Ramos (cell line): ENCODE results near the gene APCDD1.

Experiments used
- in situ Hi-C: fragments of 300-500 bp; cut with MboI; formaldehyde crosslinking; loops from one replicate; pipeline ENCODE4 v1.14.3; 2022; ENCODE audit warnings: low sequenced_read_pairs; ENCODE audit not compliant: unreplicated experiment

The APCDD1 gene

DNA sequence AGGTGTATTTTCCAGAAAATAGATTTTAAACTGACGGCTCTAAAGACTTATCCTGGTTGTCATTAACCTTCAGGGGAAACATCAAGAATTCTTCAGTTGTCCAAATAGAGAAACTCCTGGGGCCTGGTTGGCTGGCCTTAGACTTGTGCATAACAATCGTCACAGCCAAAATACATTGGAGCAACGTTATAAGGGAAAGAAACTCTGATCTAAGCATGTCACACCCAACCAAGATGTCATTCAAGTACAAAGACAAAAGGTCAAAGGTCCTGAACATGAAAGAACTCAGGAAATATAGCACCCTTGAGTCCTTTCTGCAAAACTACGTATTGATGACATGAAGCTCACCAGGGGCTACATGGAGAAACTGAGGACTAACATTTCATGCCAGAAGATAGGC lies 23.8 kb upstream of the APCDD1 start:
- in situ Hi-C loops, result no loop called here

DNA sequence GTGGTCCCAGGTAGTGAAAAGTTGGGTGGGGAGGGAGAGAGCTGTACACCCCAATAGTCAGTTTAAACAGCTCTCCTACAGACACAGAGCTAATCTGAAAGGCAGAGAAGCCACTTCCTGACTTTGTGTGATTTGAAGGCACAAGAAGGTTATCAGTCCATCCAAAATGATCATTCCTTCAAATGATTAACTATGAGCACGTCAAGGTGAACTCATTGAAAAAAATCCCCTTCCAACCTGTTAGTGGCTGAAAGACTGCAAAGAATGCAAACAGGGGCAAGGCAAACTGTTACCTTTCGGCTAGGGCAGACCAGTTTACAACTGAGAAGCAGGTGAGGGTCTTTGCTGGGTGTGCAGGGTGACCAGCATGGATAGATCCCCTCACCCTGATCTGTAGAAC lies 22.8 kb upstream of the APCDD1 start:
- in situ Hi-C loops, result no loop called here

DNA sequence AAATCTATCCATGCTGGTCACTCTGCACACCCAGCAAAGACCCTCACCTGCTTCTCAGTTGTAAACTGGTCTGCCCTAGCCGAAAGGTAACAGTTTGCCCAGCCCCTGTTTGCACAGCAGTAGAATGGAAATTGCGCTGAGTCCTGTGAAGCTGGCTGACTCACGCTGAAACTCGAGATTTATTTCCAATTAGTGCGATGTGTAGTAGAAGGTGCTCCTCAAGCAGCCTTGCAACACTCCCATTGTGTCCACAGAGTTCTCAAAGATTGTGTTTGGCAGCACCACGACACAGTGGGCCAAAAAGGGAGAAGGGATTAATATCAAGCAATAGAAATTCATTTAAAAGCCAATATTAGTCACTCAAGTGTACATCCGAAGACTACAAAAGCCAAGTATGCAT lies 21.7 kb upstream of the APCDD1 start:
- in situ Hi-C loops, result no loop called here

DNA sequence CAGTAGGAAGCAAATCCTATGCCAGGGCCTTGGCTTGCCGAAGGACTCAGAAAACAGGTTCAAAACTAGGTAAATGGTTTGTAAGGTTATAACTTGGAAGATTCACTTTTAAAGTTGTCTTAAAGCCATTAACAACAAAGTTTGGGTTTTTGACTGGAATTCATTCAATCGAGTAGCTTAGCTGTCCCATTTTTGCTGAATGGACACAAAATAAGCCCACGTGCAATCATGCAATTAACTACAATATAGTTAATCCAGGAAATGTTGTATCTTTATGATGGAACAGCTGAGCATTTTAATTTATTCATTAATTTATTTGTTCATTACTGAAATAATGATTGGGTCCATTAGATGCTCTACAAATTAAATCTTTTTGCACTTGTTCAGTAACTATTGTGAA lies 18.3 kb upstream of the APCDD1 start:
- in situ Hi-C loops, result no loop called here

DNA sequence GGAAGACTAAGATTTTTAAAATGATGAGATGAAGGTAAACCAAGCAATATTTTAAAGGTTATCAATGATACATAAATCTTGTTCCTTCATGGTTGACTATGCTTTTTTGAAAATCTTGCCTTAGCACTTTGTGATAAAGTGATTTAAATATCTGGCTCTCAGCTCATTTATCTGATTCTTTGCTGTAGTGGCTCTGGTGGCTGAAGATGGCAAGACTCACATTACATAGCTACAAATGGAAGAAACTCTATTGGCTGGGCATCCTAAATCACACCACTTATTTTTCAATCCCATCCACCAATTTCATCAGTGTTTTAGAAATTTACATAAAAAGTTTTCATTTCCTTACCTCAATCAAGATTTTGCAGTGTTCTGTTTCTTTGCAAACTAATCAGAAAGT lies 16.6 kb upstream of the APCDD1 start:
- in situ Hi-C loops, result no loop called here

DNA sequence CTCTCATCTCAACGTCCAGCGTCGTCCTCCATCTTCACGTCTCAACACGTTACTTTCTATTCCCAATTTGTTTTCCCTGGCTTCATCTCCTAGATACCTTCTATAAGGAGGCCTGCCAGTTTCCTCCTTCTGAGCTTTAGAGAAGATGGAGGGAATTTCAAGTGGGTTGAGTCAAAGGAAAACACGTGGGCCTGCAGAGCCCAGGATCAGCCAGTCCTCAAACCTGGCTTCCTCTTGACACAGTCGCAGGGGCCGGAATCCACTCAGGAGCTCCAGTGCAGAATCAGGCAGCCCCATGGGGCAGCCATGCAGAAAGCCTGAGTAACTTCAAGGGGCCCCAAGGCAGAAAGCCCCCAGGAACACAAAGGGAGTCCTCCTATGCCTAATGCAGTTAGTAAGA lies 14.5 kb upstream of the APCDD1 start:
- in situ Hi-C loops, result no loop called here

DNA sequence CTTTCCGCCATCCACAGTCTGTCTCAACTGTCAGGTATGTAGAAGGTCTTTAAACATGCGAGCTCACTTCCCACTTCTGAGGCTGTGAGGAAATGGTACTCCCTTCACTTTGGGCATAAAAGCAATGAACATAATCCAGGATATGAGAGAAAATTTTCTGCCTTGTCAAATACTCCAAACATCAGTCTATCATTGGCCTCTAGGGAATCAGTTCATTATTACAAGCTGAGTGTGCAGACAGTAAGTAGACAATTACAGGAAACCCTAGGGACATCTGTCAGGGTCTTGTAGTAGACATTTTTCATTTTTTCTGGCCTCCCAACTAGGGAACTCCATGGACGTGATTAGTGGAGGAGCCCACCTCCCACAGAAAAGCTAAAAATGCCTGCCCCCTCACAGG lies 13.6 kb upstream of the APCDD1 start:
- in situ Hi-C loops, result no loop called here

DNA sequence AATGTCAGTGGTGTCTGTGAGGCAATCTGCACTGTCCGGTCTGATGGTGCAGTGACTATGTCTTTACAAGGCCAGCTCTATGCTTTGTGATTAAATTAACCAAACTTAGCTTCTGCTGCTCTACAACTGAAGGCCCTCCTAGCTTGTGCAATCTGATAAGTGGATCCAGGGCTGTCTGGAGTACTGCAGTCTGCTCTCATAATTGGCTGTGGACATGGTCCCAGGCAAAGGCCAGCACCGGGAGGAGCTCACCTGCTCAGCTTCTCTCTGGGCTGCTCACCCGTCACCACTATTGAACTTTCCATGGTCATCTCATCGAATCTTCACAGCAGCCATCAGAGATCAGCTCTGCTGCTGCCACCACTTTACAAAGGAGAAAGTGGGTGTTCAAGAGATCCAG lies 13.0 kb upstream of the APCDD1 start:
- in situ Hi-C loops, result no loop called here

DNA sequence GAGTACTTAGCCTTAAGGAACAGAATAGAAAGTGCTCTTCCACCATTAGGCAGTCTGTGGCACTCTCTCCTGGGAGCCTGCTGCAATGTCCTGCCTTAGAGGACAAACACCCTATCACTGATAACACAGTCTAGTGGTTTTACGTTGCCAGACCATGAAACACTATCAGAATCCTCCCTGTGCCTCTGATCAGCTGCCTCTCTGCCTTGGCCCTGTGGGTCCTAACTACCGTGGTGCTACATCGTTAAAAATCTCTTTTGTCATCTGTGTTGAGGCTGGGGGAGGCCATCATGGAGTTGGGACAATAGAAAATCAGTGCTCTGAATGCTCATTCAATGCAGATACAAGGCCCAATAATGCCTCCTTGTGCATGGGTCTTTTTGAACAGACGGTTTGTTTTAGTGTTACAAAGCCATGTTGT lies 11.9 kb upstream of the APCDD1 start:
- in situ Hi-C loops, result no loop called here

DNA sequence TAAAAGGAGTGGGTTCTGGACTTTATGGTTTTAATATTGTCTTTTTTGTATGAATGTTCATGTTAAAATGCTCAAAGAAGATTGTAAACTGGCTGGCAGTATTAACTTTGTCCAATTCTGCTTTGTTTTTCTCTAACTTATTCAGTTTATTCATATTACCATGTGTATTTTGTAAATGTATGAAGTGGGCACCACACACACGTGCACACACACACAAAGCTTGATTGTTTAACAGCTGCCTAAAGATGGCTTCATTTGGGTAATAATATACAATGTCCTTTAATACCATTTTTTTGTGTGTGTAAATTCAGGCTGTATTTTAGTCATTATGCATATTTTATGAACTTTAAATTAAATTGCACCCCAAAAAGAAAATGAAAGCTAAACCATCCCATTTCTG lies 11.4 kb upstream of the APCDD1 start:
- in situ Hi-C loops, result no loop called here

DNA sequence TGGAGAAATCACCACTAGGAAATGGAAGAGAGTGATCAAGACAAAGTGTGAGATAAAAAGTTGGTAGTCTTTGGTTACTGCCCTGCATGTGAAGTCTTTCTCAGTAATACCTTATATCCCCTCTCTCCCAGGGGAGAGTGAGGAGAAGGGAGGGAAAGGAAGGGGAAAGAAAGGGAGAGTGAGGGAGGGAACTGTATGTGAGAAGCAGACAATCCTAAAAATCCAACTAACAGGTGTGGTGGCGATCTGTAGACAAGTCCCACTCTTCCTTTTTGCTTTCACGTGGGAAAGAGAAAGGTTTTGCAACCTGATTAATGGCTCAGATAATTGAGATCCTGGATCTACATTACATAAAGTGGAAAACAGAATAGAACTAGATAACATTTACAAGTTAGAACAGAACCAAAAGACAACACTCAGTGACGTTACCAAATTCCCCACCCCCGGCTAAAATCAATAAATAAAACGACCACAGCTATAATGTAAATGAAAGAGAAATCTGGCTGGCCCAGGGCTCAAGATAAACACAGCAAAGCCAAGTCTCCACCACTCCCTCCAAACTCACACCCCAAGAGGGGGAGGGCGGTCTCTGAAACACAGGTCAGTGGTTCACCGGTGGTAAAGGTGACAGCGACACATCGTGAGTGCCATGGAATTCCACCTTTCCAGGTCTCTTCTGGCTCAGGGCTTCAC lies 10.0 kb upstream of the APCDD1 start:
- in situ Hi-C loops, result no loop called here

DNA sequence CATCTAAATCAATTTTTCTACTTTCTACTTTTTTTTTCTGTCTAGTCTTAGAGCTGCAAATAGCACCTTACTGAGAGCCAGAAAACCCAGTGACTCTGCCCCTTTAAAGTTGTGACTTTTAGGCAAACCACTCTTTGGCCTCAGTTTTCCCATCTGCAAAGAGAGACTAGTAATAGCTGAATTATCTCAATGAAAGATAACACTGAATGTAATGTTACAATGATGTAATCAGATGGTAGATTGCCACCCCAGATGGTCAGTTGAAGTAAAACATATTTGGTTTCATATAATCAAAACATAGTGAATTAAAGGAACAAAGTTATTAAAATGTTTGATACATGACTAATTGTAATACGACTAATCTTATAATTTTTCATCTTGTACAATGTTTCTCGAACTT lies 5.0 kb upstream of the APCDD1 start:
- in situ Hi-C loops, result no loop called here

DNA sequence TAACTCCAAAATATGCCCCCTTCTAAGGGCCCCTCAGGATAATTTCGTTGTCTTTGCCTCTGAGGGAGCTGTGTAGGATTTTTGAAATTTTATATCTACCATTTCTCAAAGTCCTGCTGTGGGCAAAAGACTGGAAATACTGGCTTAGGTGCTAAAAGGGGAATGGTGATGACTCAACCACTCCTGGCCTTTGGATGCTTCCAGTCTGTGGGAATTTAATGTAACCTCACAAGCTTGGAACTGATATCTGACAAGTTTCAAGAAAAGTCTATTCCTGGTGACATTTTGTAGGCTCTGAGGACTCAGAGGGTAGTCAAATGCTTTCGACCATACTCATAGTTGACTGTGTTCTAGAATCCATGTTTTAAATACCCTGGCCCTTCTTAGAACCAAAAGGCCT lies 3.4 kb upstream of the APCDD1 start:
- in situ Hi-C loops, result no loop called here

DNA sequence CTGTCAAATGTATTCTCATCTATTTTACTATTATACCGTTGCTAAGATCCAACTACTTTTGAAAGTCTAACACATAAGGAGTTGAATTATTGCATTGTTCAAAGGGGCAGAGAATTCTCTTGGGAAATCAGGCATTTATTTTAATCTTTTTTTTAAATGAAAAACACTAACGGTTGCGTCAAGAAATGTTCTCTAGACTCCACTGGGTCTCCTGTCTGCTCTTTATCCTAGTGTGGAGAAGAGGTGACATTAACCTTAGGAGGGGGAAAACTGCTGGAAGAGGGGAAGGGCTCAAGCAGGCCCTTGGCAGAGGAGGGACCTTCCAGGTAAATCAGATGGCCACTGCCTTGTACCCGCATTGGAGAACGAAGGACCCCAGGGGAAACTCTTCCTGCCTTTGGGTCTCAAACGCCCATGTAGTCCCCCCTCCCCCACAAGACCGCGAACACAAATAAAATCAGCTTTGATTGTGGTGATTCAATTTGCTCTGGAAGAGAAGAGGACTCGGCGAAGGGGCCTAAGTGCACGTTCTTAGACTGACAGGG lies 1.1 kb upstream of the APCDD1 start:
- in situ Hi-C loops, result no loop called here

DNA sequence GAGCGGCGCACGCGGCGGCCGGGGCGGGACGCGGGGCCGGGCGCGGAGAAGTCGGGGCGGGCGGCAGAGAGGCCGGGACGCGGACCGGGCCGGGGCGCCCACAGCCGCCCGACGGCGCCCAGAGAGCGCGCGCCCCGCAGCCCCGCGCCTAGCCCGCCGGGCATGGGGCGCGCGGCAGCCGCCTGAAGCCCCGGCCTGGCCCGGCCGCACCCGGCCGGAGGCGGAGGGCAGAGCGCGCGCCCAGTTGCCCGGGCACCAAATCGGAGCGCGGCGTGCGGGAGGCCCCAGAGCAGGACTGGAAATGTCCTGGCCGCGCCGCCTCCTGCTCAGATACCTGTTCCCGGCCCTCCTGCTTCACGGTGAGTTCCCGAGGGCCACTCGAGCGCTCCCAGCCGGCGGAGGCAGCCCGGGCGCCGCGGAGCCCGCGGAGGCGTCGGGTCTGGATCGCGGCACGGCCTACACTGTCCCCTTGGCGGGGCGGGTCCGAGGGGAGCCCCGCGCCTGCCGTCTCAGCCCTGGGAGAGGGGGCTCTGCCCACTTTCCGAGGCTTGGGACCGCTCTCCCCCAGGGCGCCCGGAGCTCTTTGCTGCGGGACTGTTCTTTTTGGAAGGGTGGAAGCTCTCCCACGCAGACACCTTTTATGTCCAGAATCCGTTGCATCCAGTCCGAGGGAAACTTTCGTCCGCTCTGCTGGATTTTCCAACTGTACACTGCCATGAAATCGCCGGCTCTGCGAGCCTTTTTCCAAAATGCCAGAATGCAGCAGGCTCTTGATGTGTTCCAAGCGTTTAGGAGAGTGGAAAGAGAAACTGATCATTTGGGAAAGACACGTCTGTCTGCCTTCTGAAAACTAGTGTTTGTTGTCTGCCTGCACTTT lies 484 bp downstream of the APCDD1 start:
- in situ Hi-C loops, result no loop called here

DNA sequence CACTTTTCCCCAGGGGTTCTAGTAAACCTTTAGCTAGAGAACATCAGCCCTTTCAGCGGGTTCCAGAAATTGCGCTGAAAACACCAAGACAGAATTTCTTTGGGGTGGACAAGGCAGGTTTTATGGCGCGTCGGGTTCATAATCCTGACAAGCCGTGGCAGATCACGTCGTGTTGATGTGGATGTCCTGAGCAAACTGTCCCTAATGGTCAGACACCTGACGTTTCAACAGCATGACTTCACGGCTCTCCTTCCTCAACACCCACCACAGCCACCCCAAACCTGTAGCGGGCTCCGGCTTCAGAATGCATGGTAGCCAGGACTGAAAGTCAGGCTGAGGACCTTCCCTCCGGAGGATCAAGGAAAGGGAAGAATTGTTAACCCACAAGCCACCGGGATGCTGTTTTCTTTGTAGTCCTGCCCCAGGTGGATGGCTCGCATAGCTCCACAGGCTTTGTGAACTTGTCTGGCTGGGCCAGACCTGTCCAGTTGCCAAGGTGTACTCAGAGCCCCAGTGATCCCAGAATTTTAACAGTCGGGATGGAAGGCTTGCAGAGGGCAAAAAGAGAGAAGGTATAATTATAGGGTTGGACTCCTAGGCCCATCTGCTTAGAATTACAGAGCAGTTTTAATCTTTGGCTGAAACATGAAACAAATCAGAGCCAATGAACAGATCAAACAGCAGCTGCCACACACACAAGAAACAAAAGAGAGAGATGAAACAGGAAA lies 1.5 kb downstream of the APCDD1 start:
- in situ Hi-C loops, result no loop called here

DNA sequence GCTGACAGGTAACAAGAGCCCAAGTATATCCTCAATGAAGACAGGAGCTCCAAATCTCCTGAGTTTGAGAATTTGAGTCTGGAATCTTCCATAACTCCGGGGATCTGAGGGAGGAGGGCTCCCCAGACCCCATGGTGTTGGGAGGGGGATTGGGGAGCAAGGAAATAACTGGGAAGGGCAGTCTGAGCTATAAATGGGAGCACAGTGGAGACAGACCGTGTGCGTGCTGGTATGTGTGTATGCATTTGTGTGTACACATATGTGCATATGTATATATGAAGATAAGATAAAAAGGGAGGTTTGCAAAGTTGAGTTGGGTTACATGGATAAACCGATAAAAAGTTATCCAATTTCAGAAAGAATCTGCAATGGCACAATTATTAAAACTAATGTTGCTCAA lies 2.3 kb downstream of the APCDD1 start:
- in situ Hi-C loops, result no loop called here

DNA sequence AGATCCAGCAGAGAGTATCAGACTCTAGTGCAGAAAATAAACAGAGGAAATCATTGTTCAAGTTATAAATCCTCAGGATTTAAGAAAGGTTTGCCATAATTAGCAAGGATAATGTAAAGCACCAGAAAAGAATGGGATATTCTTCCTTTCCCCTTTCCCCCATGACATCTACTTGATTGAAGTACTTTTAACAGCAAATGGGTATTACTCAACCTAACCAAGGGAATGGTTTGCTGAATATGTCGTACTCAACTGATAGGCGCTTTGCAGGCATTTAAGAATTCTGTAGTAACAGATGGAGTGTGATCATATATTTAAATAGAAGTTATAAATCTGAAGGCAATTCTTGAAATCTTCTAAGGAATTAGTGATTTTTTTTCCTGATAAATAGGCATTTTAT lies 2.7 kb downstream of the APCDD1 start:
- in situ Hi-C loops, result no loop called here

DNA sequence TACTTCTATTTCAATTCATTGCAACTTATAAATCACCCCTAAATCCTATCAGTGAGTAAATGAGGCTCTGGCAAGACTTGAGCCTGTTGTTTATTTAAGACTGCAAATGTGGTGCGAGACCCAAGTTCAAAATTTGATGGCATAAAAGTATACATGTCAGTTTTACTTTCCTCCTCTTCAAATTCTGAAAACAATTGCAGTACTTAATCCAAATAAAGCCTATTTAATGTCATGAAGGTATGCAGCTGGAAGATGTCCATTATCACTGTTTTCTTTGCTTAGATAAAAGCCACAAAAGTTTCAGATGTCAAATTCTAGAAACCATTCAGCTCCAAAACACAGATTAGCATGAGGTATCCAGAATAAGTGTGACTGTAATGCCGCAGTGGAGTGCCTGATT lies 3.3 kb downstream of the APCDD1 start:
- in situ Hi-C loops, result no loop called here

DNA sequence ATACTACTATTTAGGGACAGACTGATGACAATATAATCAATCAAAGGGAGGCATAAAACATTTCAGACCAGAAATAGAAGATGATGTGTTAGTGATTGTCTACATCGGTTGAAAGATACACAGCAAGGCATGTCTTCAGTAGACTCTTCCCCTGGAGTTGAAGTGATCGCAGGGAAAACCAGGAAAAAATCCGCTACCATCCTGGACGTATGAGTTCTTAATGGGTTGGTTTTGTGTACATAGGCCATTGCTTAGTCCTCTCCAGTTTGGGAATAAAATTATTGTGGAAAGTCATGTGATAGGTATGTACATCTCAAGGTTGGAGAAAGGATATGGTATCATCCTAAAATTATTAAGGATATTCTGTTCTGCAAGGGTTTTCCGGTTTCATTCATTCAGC lies 4.3 kb downstream of the APCDD1 start:
- in situ Hi-C loops, result no loop called here

DNA sequence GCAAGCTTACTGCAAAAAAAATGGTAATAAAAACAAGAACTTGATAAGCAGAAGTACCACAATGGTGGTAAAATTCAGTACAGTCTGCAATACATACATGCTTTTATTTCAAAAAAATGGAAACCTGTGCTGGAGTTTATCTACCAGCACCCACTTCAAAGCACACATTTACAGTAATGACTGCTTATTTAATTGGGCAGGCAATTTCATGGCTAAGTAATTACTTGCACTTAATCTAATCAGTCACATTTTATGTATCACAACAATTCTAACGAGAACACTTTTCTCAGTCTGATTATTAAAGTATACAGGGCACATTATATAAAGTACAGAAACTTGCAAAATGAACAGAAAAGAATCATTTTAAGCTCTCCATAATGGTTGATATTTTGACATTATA lies 5.2 kb downstream of the APCDD1 start:
- in situ Hi-C loops, result no loop called here
